Small intestine (tissue), 7 donors: ENCODE measurements around the gene COL23A1. TPM values are rescaled to one million over a fixed set of nuclear protein-coding genes. Genes with fewer than 3 reads are reported as not detected.

ENCODE experiments used
- DNase-seq, 2 donors: peaks; one replicate each; pipeline versions ENCODE4 v3.0.0 to v3.0.0-alpha.2; 2013
- FAIRE-seq: peaks from 2 replicates; lab custom pipeline; 2012; peaks lifted over from hg19 to GRCh38; lab: Jason Lieb, UNC
- H3K27ac ChIP-seq, 3 donors: one replicate each; pipeline ENCODE4 v1.5.1; 2013; ENCODE audit warnings: low read length in 2 of 3, mild to moderate bottlenecking in 2 of 3, control low read depth in 1 of 3, inconsistent platforms in 1 of 3, low read depth in 1 of 3, moderate library complexity in 1 of 3
- H3K27me3 ChIP-seq, 3 donors: one replicate each; pipeline ENCODE4 v1.6.1; 2013; ENCODE audit warnings: low read length in 3 of 3, inconsistent platforms in 1 of 3; ENCODE audit not compliant: control insufficient read depth in 3 of 3, insufficient read depth in 3 of 3
- H3K36me3 ChIP-seq, 3 donors: one replicate each; pipeline ENCODE4 v1.6.1; 2013; ENCODE audit warnings: low read length in 3 of 3, inconsistent platforms in 1 of 3, low read depth in 1 of 3, mild to moderate bottlenecking in 1 of 3, moderate library complexity in 1 of 3; ENCODE audit not compliant: control insufficient read depth in 3 of 3, insufficient read depth in 2 of 3
- H3K4me1 ChIP-seq, 3 donors: one replicate each; pipeline ENCODE4 v1.6.1; 2013; ENCODE audit warnings: low read length in 2 of 3, inconsistent platforms in 1 of 3, low read depth in 1 of 3, mild to moderate bottlenecking in 1 of 3, moderate library complexity in 1 of 3; ENCODE audit not compliant: control insufficient read depth in 3 of 3, insufficient read depth in 2 of 3
- H3K4me3 ChIP-seq, 3 donors: one replicate each; pipeline ENCODE4 v1.5.1; 2013; ENCODE audit warnings: low read length in 3 of 3, control low read depth in 1 of 3, inconsistent platforms in 1 of 3, low read depth in 1 of 3, mild to moderate bottlenecking in 1 of 3, moderate library complexity in 1 of 3
- H3K9me3 ChIP-seq, 2 donors: one replicate each; pipeline ENCODE4 v1.6.1; 2013; ENCODE audit warnings: low read depth in 1 of 2, low read length in 1 of 2; ENCODE audit not compliant: control insufficient read depth in 2 of 2, insufficient read depth in 1 of 2
- whole genome bisulfite sequencing, 3 donors: extraction: QIAGEN DNeasy Blood & Tissue Kit; methylation state at CpG; one replicate each; pipeline ENCODE4 v1.1.7; 2013; 5-methylcytosine and 5-hydroxymethylcytosine counted together
- polyA plus RNA-seq, 4 donors: library from polyadenylated mRNA; stranded (reverse) in 3 of 4; unstranded in 1 of 4; fragments of 200-250 nt in 3 of 4; fragments of 120-200 nt in 1 of 4; gene quantifications; one replicate each; pipeline versions ENCODE4 v1.2.1 to v1.2.3, GENCODE V29; 2013
- donor health status: healthy with polysubstance abuse.
- donor health status: control.
- donor health status: control.
- donor health status: Bipolar disorder and iron deficiency.
- donor health status: healthy.

The COL23A1 gene
- polyA plus RNA-seq, 4 donors = 1.4 to 3.2 (median 1.6) TPM; not detected in 1

GRCh38 chr5:178625679-178626483 is 35.7 kb upstream of the COL23A1 start:
- FAIRE-seq (no peak), DNase-seq (peak in 1 of 2 donors; percentile 48)
- Histone ChIP-seq H3K36me3 (peaks cover 0 to 7% (median 2%) of the 10 kb centered on the region in 3 donors), H3K4me1 (peaks cover 4 to 6% (median 6%) of the 10 kb centered on the region in 3 donors), H3K4me3 (peak overlapping the region; percentile 87 to 96 (median 92)), H3K9me3 (no peaks in the 10 kb centered on the region), H3K27me3 (no peaks in the 10 kb centered on the region), H3K27ac (peak overlapping the region; percentile 93 to 99 (median 98))
- WGBS, 3 donors = 0 to 1% (median 0%) methylated on average over 23 of the region's 23 CpGs

- H3K4me3 ChIP-seq = peak overlapping the region in 2 of 3 donors; percentile 92 to 96
- H3K9me3 ChIP-seq = no peaks in the 10 kb centered on the region
- no peaks in the 10 kb centered on the region for H3K27me3 ChIP-seq
- FAIRE-seq = no peak
- DNase-seq = peak in 1 of 2 donors; percentile 13
- H3K4me1 ChIP-seq = peaks cover 4 to 6% (median 6%) of the 10 kb centered on the region in 3 donors
- H3K27ac ChIP-seq = peak overlapping the region in 1 of 3 donors; percentile 98
- WGBS, 3 donors = 14 to 21% (median 17%) methylated on average over 15 of the region's 15 CpGs
- peaks cover 0 to 10% (median 2%) of the 10 kb centered on the region in 3 donors for H3K36me3 ChIP-seq
Observed at GRCh38 chr5:178624631-178625546, 34.7 kb upstream of the COL23A1 start.

GRCh38 chr5:178622679-178623247 is 32.6 kb upstream of the COL23A1 start:
- FAIRE-seq = no peak

GRCh38 chr5:178619390-178619789 is 29.2 kb upstream of the COL23A1 start:
- WGBS, 3 donors = 58 to 85% (median 76%) methylated on average over 1 of the region's 1 CpG
- Histone ChIP-seq H3K36me3 (peaks cover 8 to 25% (median 17%) of the 10 kb centered on the region in 3 donors), H3K27me3 (no peaks in the 10 kb centered on the region), H3K4me1 (peaks cover 0 to 1% (median 0%) of the 10 kb centered on the region in 3 donors), H3K9me3 (no peaks in the 10 kb centered on the region), H3K27ac (no peak overlapping the region), H3K4me3 (no peak overlapping the region)
- FAIRE-seq (no peak), DNase-seq (no peak)

More at GRCh38 chr5:178622679-178623247, 32.6 kb upstream of the COL23A1 start:
- no peaks in the 10 kb centered on the region for H3K9me3 ChIP-seq
- no peaks in the 10 kb centered on the region for H3K27me3 ChIP-seq
- 79 to 91% (median 83%) methylated on average over 4 of the region's 4 CpGs for WGBS, 3 donors
- H3K36me3 ChIP-seq = peaks cover 3 to 15% (median 4%) of the 10 kb centered on the region in 3 donors
- DNase-seq = no peak
- no peak overlapping the region for H3K4me3 ChIP-seq
- H3K4me1 ChIP-seq = peaks cover 4 to 6% (median 6%) of the 10 kb centered on the region in 3 donors
- H3K27ac ChIP-seq = no peak overlapping the region

DNA sequence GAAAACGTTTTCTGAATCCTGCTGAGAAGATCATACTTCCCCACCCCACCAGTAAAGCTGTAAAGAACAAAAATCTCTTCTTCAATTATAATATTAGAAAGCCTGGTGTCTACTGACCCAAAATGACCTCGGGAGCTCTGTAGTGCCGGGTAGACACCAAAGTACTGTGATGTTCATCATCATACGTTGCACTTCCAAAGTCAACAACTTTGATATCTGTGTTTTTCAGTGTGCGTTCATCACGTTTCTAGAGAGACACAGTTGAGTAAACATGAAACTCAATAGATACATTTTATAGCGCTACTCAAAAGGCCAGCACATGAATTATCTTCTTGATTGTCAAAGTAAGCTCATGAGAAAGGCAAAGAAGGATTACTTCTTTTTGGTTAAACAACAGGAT is 22.1 kb upstream of the COL23A1 start:
- Histone ChIP-seq H3K4me1 (no peaks in the 10 kb centered on the region), H3K27me3 (no peaks in the 10 kb centered on the region), H3K36me3 (peaks cover 13 to 35% (median 28%) of the 10 kb centered on the region in 3 donors), H3K4me3 (no peak overlapping the region), H3K27ac (no peak overlapping the region), H3K9me3 (no peaks in the 10 kb centered on the region)
- FAIRE-seq = no peak
- DNase-seq = no peak
- 80 to 84% (median 84%) methylated on average over 7 of the region's 7 CpGs for WGBS, 3 donors

DNA sequence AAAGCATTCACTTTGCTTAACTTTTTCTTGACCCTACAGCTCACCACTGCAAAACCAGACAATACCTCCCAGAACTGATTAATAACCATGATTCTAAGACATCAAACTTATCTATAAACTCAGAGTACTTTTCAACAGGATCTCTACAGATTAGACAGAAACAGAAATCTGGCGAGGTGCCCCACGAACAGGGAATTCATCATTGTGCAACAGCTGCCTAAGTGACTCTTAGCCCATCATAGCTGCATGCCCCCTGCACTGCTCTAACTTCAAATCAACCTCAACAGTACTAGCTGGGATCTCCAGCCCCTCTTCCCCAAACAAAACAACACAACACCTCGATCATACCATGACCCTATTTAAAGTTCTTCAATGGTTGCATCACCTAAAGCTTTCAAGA is 16.1 kb upstream of the COL23A1 start:
- Histone ChIP-seq H3K9me3 (no peaks in the 10 kb centered on the region), H3K27ac (no peak overlapping the region), H3K36me3 (peaks cover 4 to 29% (median 28%) of the 10 kb centered on the region in 3 donors), H3K27me3 (no peaks in the 10 kb centered on the region), H3K4me1 (no peaks in the 10 kb centered on the region), H3K4me3 (no peak overlapping the region)
- FAIRE-seq (no peak), DNase-seq (no peak)
- WGBS, 3 donors = 89 to 96% (median 91%) methylated on average over 3 of the region's 3 CpGs

- WGBS, 3 donors = 87 to 93% (median 90%) methylated on average over 3 of the region's 3 CpGs
- H3K4me1 ChIP-seq = no peaks in the 10 kb centered on the region
- H3K36me3 ChIP-seq = peaks cover 4 to 29% (median 26%) of the 10 kb centered on the region in 3 donors
- DNase-seq (no peak), FAIRE-seq (no peak)
- H3K9me3 ChIP-seq = no peaks in the 10 kb centered on the region
- no peak overlapping the region for H3K27ac ChIP-seq
- no peak overlapping the region for H3K4me3 ChIP-seq
- H3K27me3 ChIP-seq = no peaks in the 10 kb centered on the region
Observed at GRCh38 chr5:178605788-178606187, 15.6 kb upstream of the COL23A1 start.

DNA sequence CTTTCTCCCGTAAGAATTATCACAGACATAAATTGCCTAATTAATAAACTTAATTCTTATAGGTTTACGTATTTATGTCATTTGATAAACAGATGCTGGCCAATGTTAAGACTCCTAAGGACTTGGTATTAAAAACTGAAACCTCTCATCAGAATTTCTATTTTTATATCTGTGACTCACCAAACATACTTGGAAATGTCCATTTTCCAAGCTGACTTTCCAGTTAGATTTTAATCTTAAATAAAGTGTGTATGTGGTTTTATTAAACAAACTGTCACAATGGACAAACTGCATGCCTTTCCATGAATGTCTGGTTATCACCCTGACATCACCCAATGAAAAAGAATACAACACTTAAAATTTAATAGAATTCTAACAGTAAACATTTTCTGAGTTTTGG is 12.6 kb upstream of the COL23A1 start:
- peaks cover 4 to 20% (median 18%) of the 10 kb centered on the region in 3 donors for H3K36me3 ChIP-seq
- H3K4me3 ChIP-seq = no peak overlapping the region
- FAIRE-seq (no peak), DNase-seq (no peak)
- 71 to 92% (median 91%) methylated on average over 2 of the region's 2 CpGs for WGBS, 3 donors
- no peaks in the 10 kb centered on the region for H3K4me1 ChIP-seq
- no peak overlapping the region for H3K27ac ChIP-seq
- H3K27me3 ChIP-seq = no peaks in the 10 kb centered on the region
- peaks cover 0 to 3% of the 10 kb centered on the region in 2 donors for H3K9me3 ChIP-seq
